NCI-H1092 (cell line): Measurements from ENCODE around the gene TRIM49D1.
"Not testable (repeated sequence)": the region's sequence is repeated elsewhere in the genome, so short reads cannot be mapped to it uniquely, and the experiment has no call there.

Experiments used
- DNase-seq: peaks from one replicate; lab custom pipeline; 2025; lab: John Stamatoyannopoulos, UW

TRIM49D1 gene

GRCh38 chr11:89922195-89922660 lies at the start of gene TRIM49D1:
TRIM49D1 (minus strand) TSS chr11:89922245; CDS start chr11:89917710, 4,535 bp downstream.
- DNase-seq: no peak

DNA sequence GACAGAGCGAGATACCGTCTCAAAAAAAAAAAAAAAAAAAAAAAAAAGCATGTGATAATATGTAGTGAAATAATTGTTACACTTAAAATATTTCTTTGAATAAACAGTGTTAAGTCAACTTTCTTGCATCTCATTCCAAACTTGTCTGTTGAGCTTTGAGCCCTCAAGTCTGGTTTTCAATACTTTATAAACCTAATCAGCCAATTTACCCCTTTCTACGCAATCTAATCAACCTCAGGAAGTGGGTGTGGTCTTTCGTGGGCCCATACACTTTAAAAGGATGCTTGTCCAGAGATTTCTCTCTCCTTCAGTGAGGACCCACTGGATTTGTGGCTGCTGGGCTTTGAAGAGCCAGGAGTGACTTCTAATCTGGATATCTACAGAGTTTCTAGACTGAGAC lies 43.7 kb upstream of the TRIM49D1 start, which contains the start of gene TRIM64:
Gene TRIM64 (plus strand): TSS at position 301 of the 400 bp plus-strand sequence. CDS start 2,467 bp downstream, outside the sequence.
- DNase-seq: not testable (repeated sequence)

- not testable (repeated sequence) for DNase-seq
These were observed 38.8 kb upstream of the TRIM49D1 start for GRCh38 chr11:89960833-89961232.

DNA sequence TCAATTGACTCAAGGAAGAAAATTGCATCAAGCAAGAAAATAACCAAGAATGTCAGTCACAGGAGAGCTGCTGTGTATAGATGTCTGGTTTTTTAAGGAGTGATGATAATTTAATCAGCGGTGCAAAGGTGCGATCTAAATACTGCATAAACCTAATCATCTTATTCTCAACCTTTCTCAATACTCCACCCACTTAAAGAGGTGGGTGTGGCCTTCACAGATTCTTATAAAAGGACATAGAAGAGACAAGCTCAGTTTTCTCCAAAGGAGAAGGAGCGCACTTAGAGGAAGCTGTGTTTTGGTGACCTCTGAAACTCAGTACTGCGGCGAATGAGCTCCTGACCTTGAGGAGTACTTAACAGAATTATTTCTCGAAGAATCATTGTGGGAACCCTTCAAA lies 1.7 kb upstream of the TRIM49D1 start, which contains the start of gene TRIM49D2:
Gene TRIM49D2 (plus strand): TSS at position 301 of the 400 bp plus-strand sequence. CDS start 2,698 bp downstream, outside the sequence.
- not testable (repeated sequence) for DNase-seq

GRCh38 chr11:89900809-89901208 lies 21.2 kb downstream of the TRIM49D1 start:
- not testable (repeated sequence) for DNase-seq

GRCh38 chr11:89893245-89893644 lies 28.8 kb downstream of the TRIM49D1 start:
- not testable (repeated sequence) for DNase-seq

GRCh38 chr11:89877511-89877910 lies 44.5 kb downstream of the TRIM49D1 start:
- DNase-seq: not testable (repeated sequence)

GRCh38 chr11:89872588-89872987 lies 49.5 kb downstream of the TRIM49D1 start:
- DNase-seq: not testable (repeated sequence)

DNA sequence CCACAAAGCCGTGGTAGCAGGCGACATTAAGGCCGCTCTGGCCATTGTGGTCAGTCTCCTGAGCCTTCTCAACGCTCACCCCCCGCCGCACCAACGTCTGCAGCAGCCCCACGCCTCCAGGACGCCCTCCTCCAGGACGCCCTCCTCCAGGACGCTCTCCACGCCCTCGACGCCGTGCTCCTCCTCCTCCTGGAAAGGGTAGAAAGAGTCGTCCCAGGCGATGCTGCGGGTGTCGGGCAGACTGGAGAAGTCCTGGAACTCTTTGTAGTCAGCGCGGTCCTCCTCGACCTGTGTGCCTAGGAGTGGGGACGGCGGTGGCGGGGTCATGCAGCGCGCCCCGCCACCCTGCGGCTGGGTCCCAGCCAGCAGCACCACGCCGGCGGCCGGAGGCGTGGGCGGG lies 56.8 kb downstream of the TRIM49D1 start:
- not testable (repeated sequence) for DNase-seq

- DNase-seq: not testable (repeated sequence)
These were observed 57.9 kb downstream of the TRIM49D1 start for GRCh38 chr11:89863906-89864704.
